HG02981 (cell line): Measurements from ENCODE around the gene ORM1.

ENCODE experiments used
- ATAC-seq: cut with Tn5 transposase; IDR thresholded peaks from one replicate; pipeline ENCODE4 v1.9.1; 2021; ENCODE audit warnings: mild to moderate bottlenecking, moderate library complexity; ENCODE audit not compliant: unreplicated experiment

The ORM1 gene

DNA sequence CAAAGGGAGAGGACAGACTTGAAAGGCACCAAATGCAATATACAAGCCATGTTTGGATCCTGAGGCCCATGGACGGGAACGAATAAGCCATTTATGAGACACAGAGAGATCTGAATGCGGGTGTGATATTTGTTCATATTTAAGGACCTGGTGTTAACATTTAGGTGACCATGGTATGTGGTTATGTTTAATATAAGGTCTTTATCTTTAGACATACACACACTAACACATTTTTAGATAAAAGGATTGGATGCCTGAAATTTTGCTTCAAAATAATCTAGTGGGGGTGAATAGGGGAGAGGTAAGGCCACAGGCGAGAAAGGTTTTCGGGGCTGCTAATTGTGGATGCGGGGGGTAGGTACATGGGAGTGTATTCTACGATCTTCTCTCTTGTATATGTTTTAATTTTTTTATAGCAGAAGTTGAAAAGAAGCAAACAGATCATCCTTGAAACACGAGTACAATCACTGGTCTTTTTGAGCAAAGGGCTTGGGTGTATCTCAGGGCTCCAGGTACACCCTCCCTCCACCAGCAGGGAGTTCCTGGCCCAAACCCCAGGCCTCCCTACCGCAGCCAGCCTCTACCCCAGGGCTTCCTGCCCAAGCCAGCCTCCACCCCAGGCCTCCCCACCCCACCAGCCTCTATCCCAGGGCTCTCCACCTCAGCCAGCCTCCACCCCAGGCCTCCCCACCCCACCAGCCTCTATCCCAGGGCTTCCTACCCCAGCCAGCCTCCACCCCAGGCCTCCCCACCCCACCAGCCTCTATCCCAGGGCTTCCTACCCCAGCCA is 52.7 kb downstream of the ORM1 start:
- ATAC-seq, result no peak
